Measurements from ENCODE around the gene ST6GALNAC6. TPM values are rescaled to one million over a fixed set of nuclear protein-coding genes. Genes with fewer than 3 reads are reported as not detected.

Gene ST6GALNAC6
- total RNA-seq, 1 donor from 2014 or later = 25.6 TPM

DNA sequence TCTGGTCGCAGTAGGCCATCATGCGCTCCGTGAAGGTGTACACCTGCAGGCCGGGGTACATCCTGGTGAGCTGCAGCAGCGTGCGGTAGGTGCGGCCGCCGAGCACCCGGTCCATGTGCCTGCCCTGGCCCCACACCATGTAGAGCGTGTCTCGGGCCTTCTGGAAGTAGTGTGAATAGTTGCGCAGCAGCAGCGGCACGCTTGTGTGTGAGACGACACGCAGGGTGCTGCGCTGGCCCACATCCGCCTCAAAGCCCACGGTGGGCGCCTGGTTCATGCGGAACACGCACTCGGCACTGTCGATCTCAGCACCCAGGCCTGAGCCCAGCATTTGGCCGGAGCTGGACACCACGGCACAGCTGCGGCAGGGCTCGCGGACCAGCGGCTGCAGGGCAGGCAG, 12.9 kb upstream of the ST6GALNAC6 start:
- H3K4me3 ChIP-seq (ENCODE audit: low read depth, low read length) = no peak overlapping the region
- H3K36me3 ChIP-seq (ENCODE audit: control insufficient read depth, insufficient read depth, low read length) = no peaks in the 10 kb centered on the region
- DNase-seq (ENCODE audit: low read depth) = no peak
- no peaks in the 10 kb centered on the region for H3K27me3 ChIP-seq (ENCODE audit: control insufficient read depth, insufficient read depth, low read length)
- TF ChIP-seq, protein P1, sequence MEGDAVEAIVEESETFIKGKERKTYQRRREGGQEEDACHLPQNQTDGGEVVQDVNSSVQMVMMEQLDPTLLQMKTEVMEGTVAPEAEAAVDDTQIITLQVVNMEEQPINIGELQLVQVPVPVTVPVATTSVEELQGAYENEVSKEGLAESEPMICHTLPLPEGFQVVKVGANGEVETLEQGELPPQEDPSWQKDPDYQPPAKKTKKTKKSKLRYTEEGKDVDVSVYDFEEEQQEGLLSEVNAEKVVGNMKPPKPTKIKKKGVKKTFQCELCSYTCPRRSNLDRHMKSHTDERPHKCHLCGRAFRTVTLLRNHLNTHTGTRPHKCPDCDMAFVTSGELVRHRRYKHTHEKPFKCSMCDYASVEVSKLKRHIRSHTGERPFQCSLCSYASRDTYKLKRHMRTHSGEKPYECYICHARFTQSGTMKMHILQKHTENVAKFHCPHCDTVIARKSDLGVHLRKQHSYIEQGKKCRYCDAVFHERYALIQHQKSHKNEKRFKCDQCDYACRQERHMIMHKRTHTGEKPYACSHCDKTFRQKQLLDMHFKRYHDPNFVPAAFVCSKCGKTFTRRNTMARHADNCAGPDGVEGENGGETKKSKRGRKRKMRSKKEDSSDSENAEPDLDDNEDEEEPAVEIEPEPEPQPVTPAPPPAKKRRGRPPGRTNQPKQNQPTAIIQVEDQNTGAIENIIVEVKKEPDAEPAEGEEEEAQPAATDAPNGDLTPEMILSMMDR (IDR thresholded peaks at IDR 0.05; ENCODE audit: insufficient read depth, low read length, poor library complexity, severe bottlenecking) = no peak

DNA sequence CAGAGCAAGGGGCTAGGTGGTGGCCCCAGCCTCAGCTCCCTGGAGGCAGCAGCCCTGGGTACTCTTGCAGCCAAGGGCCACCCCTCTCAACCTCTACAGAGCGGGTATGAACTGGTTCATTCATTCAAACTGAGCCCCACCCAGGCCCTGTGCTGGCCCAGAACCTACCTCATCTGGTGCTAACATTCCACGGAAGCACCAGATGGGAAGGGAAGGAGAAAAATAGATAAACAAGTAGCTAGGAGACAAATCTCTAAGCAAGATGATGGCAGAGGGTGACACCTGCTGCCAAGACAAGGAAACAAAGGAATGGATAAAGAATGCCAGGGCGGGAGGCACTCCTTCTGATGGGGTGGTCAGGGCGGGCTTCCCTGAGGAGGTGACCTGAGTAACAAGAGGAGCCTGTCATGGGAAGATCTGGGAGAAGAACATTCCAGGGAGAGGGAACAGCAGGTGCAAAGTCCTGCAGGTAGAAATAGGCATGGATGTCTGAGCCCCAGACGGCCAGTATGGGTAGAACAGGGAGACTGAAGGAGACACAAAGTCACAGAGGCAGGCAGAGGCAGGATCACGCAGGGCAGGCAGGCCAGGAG, 11.3 kb upstream of the ST6GALNAC6 start:
- Histone ChIP-seq H3K36me3 (ENCODE audit: control insufficient read depth, insufficient read depth, low read length) (no peaks in the 10 kb centered on the region), H3K4me3 (ENCODE audit: low read depth, low read length) (no peak overlapping the region), H3K27me3 (ENCODE audit: control insufficient read depth, insufficient read depth, low read length) (no peaks in the 10 kb centered on the region)
- no peak for DNase-seq (ENCODE audit: low read depth)
- TF ChIP-seq, protein P1 (IDR thresholded peaks at IDR 0.05; ENCODE audit: insufficient read depth, low read length, poor library complexity, severe bottlenecking) = peak; percentile 33

GRCh38 chr9:127909839-127910273, 10.5 kb upstream of the ST6GALNAC6 start:
- Histone ChIP-seq H3K27me3 (ENCODE audit: control insufficient read depth, insufficient read depth, low read length) (no peaks in the 10 kb centered on the region), H3K4me3 (ENCODE audit: low read depth, low read length) (no peak overlapping the region), H3K36me3 (ENCODE audit: control insufficient read depth, insufficient read depth, low read length) (no peaks in the 10 kb centered on the region)
- no peak for DNase-seq (ENCODE audit: low read depth)
- TF ChIP-seq, protein P1 (IDR thresholded peaks at IDR 0.05; ENCODE audit: insufficient read depth, low read length, poor library complexity, severe bottlenecking) = no peak

GRCh38 chr9:127908660-127908926, 9.2 kb upstream of the ST6GALNAC6 start:
- DNase-seq (ENCODE audit: low read depth) = no peak
- H3K4me3 ChIP-seq (ENCODE audit: low read depth, low read length) = no peak overlapping the region
- no peaks in the 10 kb centered on the region for H3K27me3 ChIP-seq (ENCODE audit: control insufficient read depth, insufficient read depth, low read length)
- no peaks in the 10 kb centered on the region for H3K36me3 ChIP-seq (ENCODE audit: control insufficient read depth, insufficient read depth, low read length)
- TF ChIP-seq, protein P1 (IDR thresholded peaks at IDR 0.05; ENCODE audit: insufficient read depth, low read length, poor library complexity, severe bottlenecking) = no peak

- Histone ChIP-seq H3K36me3 (ENCODE audit: control insufficient read depth, insufficient read depth, low read length) (no peaks in the 10 kb centered on the region), H3K4me3 (ENCODE audit: low read depth, low read length) (no peak overlapping the region), H3K27me3 (ENCODE audit: control insufficient read depth, insufficient read depth, low read length) (no peaks in the 10 kb centered on the region)
- TF ChIP-seq, protein P1 (IDR thresholded peaks at IDR 0.05; ENCODE audit: insufficient read depth, low read length, poor library complexity, severe bottlenecking) = no peak
- no peak for DNase-seq (ENCODE audit: low read depth)
Measured at GRCh38 chr9:127907867-127908659, 8.7 kb upstream of the ST6GALNAC6 start.

Data from kidney epithelial cell (primary cell).